Smooth muscle cell (in vitro differentiated cells): ENCODE measurements around the gene SGSH. TPM values are rescaled to one million over a fixed set of nuclear protein-coding genes. Genes with fewer than 3 reads are reported as not detected.

ENCODE experiments used
- DNase-seq: peaks from one replicate; lab custom pipeline; 2025; ENCODE audit not compliant: unreplicated experiment; lab: John Stamatoyannopoulos, UW
- H2AFZ ChIP-seq: fragments of 200-600 bp; sonication (generic); 2 replicates; pipeline ENCODE4 v1.6.0; 2016; ENCODE audit warnings: antibody characterized with exemption, low read depth, mild to moderate bottlenecking
- H3F3A ChIP-seq: fragments of 200-600 bp; sonication (generic); 2 replicates; pipeline ENCODE4 v1.6.0; 2017; ENCODE audit warnings: antibody characterized with exemption, low read depth
- H3K27ac ChIP-seq: fragments of 200-600 bp; sonication (generic); 2 replicates; pipeline ENCODE4 v1.5.1; 2016; ENCODE audit warnings: low read depth, mild to moderate bottlenecking
- H3K27me3 ChIP-seq: fragments of 200-600 bp; sonication (generic); 2 replicates; pipeline ENCODE4 v1.6.1; 2016; ENCODE audit warnings: low read depth, mild to moderate bottlenecking
- H3K36me3 ChIP-seq: fragments of 200-600 bp; sonication (generic); 2 replicates; pipeline ENCODE4 v1.5.1; 2016; ENCODE audit warnings: low read depth
- H3K4me1 ChIP-seq: fragments of 200-600 bp; sonication (generic); 2 replicates; pipeline ENCODE4 v1.5.1; 2016; ENCODE audit warnings: low read depth
- H3K4me2 ChIP-seq: fragments of 200-600 bp; sonication (generic); 2 replicates; pipeline ENCODE4 v1.6.0; 2016; ENCODE audit warnings: mild to moderate bottlenecking
- H3K4me3 ChIP-seq: fragments of 200-600 bp; sonication (generic); 2 replicates; pipeline ENCODE4 v1.5.1; 2016; ENCODE audit warnings: mild to moderate bottlenecking
- H3K79me2 ChIP-seq: fragments of 200-600 bp; sonication (generic); 2 replicates; pipeline ENCODE4 v1.6.0; 2016; ENCODE audit warnings: low read depth, mild to moderate bottlenecking
- H3K9ac ChIP-seq: fragments of 200-600 bp; sonication (generic); 2 replicates; pipeline ENCODE4 v1.6.0; 2016; ENCODE audit warnings: low read depth
- H3K9me3 ChIP-seq: fragments of 200-600 bp; sonication (generic); replicated peaks from 2 replicates; pipeline ENCODE4 v1.5.1; 2016; ENCODE audit warnings: low read depth
- H4K20me1 ChIP-seq: fragments of 200-600 bp; sonication (generic); 2 replicates; pipeline ENCODE4 v1.6.0; 2016; ENCODE audit warnings: low read depth
- CTCF ChIP-seq: fragments of 200-600 bp; sonication (generic); IDR thresholded peaks from 2 replicates; pipeline ENCODE4 v1.5.1; 2017; ENCODE audit warnings: borderline replicate concordance, mild to moderate bottlenecking, antibody characterized with exemption; ENCODE audit not compliant: insufficient read depth, poor library complexity, severe bottlenecking
- WGBS: methylation state at CpG from one replicate; pipeline ENCODE4 v1.1.7; 2016; ENCODE audit warnings: low lambda C conversion rate; 5-methylcytosine and 5-hydroxymethylcytosine counted together
- polyA plus RNA-seq: library from polyadenylated mRNA; unstranded; fragments of >200 nt; fragmentation: Nextera tagmentation; extraction: Ambion mirVana; gene quantifications from 2 replicates; pipeline ENCODE4 v1.2.1, GENCODE V29; 2016
- total RNA-seq: library from RNA; depleted of rRNA; stranded (reverse); fragments of >200 nt; gene quantifications from 2 replicates; pipeline ENCODE4 v1.2.3, GENCODE V29; 2014

The SGSH gene
- total and polyA plus RNA-seq, 2 experiments from 2014 or later, result 5.8 to 29.2 TPM

- peaks cover 12% of the 10 kb centered on the region for H3F3A ChIP-seq
- H3K27ac ChIP-seq, result no peak overlapping the region
- DNase-seq, result no peak
- no peak overlapping the region for H3K4me3 ChIP-seq
- no peak overlapping the region for H3K9ac ChIP-seq
- TF ChIP-seq CTCF, result no peak
- peaks cover 9% of the 10 kb centered on the region for H3K4me1 ChIP-seq
- H2AFZ ChIP-seq, result no peak overlapping the region
- no peaks in the 10 kb centered on the region for H3K9me3 ChIP-seq
- H3K4me2 ChIP-seq, result no peak overlapping the region
- no peaks in the 10 kb centered on the region for H3K79me2 ChIP-seq
- no peaks in the 10 kb centered on the region for H3K27me3 ChIP-seq
- WGBS, result 85% methylated on average over 8 of the region's 8 CpGs
- H3K36me3 ChIP-seq, result no peaks in the 10 kb centered on the region
- H4K20me1 ChIP-seq, result peaks cover 41% of the 10 kb centered on the region
These were observed 42.7 kb upstream of the SGSH start for GRCh38 chr17:80262775-80263244.

- Histone ChIP-seq H4K20me1 (peaks cover 36% of the 10 kb centered on the region), H3K27ac (no peak overlapping the region), H3K4me1 (peaks cover 9% of the 10 kb centered on the region), H3F3A (peaks cover 12% of the 10 kb centered on the region), H3K4me3 (peak overlapping the region; percentile 84), H3K9me3 (no peaks in the 10 kb centered on the region), H3K4me2 (peak overlapping the region; percentile 93), H3K9ac (no peak overlapping the region), H3K36me3 (no peaks in the 10 kb centered on the region), H3K79me2 (no peaks in the 10 kb centered on the region), H2AFZ (no peak overlapping the region), H3K27me3 (no peaks in the 10 kb centered on the region)
- DNase-seq, result no peak
- no peak for TF ChIP-seq CTCF
- WGBS, result 32% methylated on average over 3 of the region's 3 CpGs
These were observed 42.2 kb upstream of the SGSH start for GRCh38 chr17:80262291-80262690.

GRCh38 chr17:80261895-80262279 is 41.8 kb upstream of the SGSH start:
- Histone ChIP-seq H3K27me3 (no peaks in the 10 kb centered on the region), H4K20me1 (peaks cover 32% of the 10 kb centered on the region), H2AFZ (no peak overlapping the region), H3K9ac (no peak overlapping the region), H3K4me1 (peaks cover 9% of the 10 kb centered on the region), H3K79me2 (no peaks in the 10 kb centered on the region), H3K36me3 (no peaks in the 10 kb centered on the region), H3K9me3 (no peaks in the 10 kb centered on the region), H3K27ac (peak overlapping the region; percentile 50), H3K4me3 (peak overlapping the region; percentile 84), H3K4me2 (peak overlapping the region; percentile 93), H3F3A (peaks cover 12% of the 10 kb centered on the region)
- 32% methylated on average over 8 of the region's 8 CpGs for WGBS
- no peak for DNase-seq
- no peak for TF ChIP-seq CTCF
